Lung (tissue), 12 donors: ENCODE data around the gene PPP1R7. TPM values are rescaled to one million over a fixed set of nuclear protein-coding genes. Genes with fewer than 3 reads are reported as not detected.

Experiments
- ATAC-seq: fragments of 200-7000 bp; cut with Tn5 transposase; one replicate; pipeline ENCODE4 v1.9.1; 2020; ENCODE audit warnings: moderate number of reproducible peaks; ENCODE audit not compliant: insufficient read depth, low FRiP score
- DNase-seq, 3 donors: peaks; one replicate each; pipeline ENCODE4 v3.0.0-alpha.2; 2013 to 2017
- H3K27ac ChIP-seq, 2 donors: one replicate each; pipeline ENCODE4 v1.5.1; 2013; ENCODE audit warnings: mild to moderate bottlenecking in 2 of 2, moderate library complexity in 2 of 2, control low read depth in 1 of 2, inconsistent platforms in 1 of 2, low read depth in 1 of 2, low read length in 1 of 2
- H3K27me3 ChIP-seq, 3 donors: one replicate each; pipeline ENCODE4 v1.5.1; 2013; ENCODE audit warnings: low read length in 2 of 3; ENCODE audit not compliant: control insufficient read depth in 3 of 3, insufficient read depth in 3 of 3
- H3K36me3 ChIP-seq, 4 donors: one replicate each; pipeline ENCODE4 v1.5.1; 2013; ENCODE audit warnings: low read length in 4 of 4, mild to moderate bottlenecking in 1 of 4, moderate library complexity in 1 of 4; ENCODE audit not compliant: control insufficient read depth in 4 of 4, insufficient read depth in 4 of 4
- H3K4me1 ChIP-seq, 5 donors: one replicate each; pipeline ENCODE4 v1.5.1; 2013; ENCODE audit warnings: low read length in 5 of 5, mild to moderate bottlenecking in 2 of 5, moderate library complexity in 1 of 5; ENCODE audit not compliant: control insufficient read depth in 5 of 5, insufficient read depth in 5 of 5
- H3K4me3 ChIP-seq: one replicate; pipeline ENCODE4 v1.5.1; 2013; ENCODE audit warnings: mild to moderate bottlenecking, control low read depth, moderate library complexity
- H3K9ac ChIP-seq, 2 donors: one replicate each; pipeline ENCODE4 v1.5.1; 2013; ENCODE audit warnings: low read length in 2 of 2, control low read depth in 1 of 2; ENCODE audit not compliant: insufficient read depth in 1 of 2
- H3K9me3 ChIP-seq, 4 donors: one replicate each; pipeline ENCODE4 v1.5.1; 2013; ENCODE audit warnings: low read length in 3 of 4, mild to moderate bottlenecking in 1 of 4, moderate library complexity in 1 of 4; ENCODE audit not compliant: control insufficient read depth in 4 of 4, insufficient read depth in 3 of 4
- WGBS, 2 donors: extraction: QIAGEN DNeasy Blood & Tissue Kit; methylation state at CpG; one replicate each; pipeline ENCODE4 v1.1.7; 2013; 5-methylcytosine and 5-hydroxymethylcytosine counted together
- polyA plus RNA-seq, 2 donors: library from polyadenylated mRNA; stranded (reverse); fragments of 200-250 nt; gene quantifications; one replicate each; pipeline ENCODE4 v1.2.1, GENCODE V29; 2013
- total RNA-seq, 2 donors: library from RNA; depleted of rRNA in 1 of 2; stranded (reverse); fragments of >200 nt in 1 of 2; gene quantifications; one replicate each; pipeline ENCODE4 v1.2.1, GENCODE V29; 2014 to 2021
- TF ChIP-seq, protein P1 (sequence below): IDR thresholded peaks from 2 replicates; pipeline ENCODE4 v1.5.1; 2012; ENCODE audit warnings: mild to moderate bottlenecking; ENCODE audit errors: control extremely low read depth, extremely low read depth
- donor health status: control.
- donor health status: control.
- donor health status: Bipolar disorder and iron deficiency.
- donor health status: healthy.
- donor health status: DM: yes; HTN: yes; CAD: no.

Gene PPP1R7
- total and polyA plus RNA-seq, 4 donors = 54.6 to 78.1 (median 65.9) TPM

DNA sequence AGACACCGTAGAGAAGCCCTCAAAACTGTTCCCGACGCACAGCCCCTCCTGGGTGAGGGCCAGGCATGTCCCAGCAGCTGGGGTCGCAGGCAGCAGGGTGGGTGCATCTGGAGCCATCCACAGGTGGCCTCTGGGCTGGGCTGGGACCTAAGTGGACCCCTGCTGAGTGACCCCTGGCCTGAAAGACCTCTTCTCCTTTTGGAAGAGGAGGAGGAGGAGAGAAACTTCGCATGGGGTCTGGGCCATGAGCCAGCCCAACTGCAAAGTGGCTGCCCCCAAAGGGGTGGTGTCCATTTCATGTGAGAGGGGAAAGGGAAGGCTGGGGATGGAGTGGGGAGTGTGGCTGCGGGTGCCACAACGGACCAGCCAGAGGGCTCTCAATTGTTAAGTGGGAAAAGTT is 63.3 kb downstream of the PPP1R7 start:
- H3K27me3 ChIP-seq = no peaks in the 10 kb centered on the region
- no peak overlapping the region for H3K27ac ChIP-seq
- no peak overlapping the region for H3K4me3 ChIP-seq
- 70 to 81% methylated on average over 7 of the region's 7 CpGs for WGBS, 2 donors
- ATAC-seq (no peak), DNase-seq (no peak)
- H3K9ac ChIP-seq = no peak overlapping the region
- peaks cover 0 to 6% (median 1%) of the 10 kb centered on the region in 5 donors for H3K4me1 ChIP-seq
- TF ChIP-seq, protein P1, sequence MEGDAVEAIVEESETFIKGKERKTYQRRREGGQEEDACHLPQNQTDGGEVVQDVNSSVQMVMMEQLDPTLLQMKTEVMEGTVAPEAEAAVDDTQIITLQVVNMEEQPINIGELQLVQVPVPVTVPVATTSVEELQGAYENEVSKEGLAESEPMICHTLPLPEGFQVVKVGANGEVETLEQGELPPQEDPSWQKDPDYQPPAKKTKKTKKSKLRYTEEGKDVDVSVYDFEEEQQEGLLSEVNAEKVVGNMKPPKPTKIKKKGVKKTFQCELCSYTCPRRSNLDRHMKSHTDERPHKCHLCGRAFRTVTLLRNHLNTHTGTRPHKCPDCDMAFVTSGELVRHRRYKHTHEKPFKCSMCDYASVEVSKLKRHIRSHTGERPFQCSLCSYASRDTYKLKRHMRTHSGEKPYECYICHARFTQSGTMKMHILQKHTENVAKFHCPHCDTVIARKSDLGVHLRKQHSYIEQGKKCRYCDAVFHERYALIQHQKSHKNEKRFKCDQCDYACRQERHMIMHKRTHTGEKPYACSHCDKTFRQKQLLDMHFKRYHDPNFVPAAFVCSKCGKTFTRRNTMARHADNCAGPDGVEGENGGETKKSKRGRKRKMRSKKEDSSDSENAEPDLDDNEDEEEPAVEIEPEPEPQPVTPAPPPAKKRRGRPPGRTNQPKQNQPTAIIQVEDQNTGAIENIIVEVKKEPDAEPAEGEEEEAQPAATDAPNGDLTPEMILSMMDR = no peak
- no peaks in the 10 kb centered on the region for H3K9me3 ChIP-seq
- H3K36me3 ChIP-seq = no peaks in the 10 kb centered on the region

DNA sequence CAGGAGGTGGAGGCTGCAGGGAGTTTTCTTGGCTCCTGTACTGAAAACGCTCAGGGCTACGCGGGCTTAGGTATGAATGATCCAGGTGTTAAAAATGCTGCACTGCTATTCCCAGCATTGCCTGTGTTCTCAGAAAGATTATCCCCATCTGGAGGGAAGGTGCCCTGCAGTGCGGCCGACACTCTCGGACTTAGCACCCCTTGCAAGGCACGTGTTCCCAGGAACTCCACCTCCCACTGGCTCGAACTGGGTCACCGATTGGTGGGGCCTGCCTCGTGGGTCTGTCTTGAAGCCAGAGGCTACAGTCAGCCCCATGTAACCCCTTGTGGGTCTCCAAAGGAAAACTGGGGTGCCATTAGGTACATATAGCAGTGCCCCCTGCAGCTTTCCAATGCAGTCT is 63.9 kb downstream of the PPP1R7 start:
- TF ChIP-seq, protein P1 = no peak
- Histone ChIP-seq H3K27ac (no peak overlapping the region), H3K36me3 (no peaks in the 10 kb centered on the region), H3K27me3 (no peaks in the 10 kb centered on the region), H3K9me3 (no peaks in the 10 kb centered on the region), H3K4me3 (no peak overlapping the region), H3K9ac (no peak overlapping the region), H3K4me1 (peaks cover 0 to 8% (median 4%) of the 10 kb centered on the region in 5 donors)
- ATAC-seq (no peak), DNase-seq (no peak)
- 65 to 79% methylated on average over 10 of the region's 10 CpGs for WGBS, 2 donors

DNA sequence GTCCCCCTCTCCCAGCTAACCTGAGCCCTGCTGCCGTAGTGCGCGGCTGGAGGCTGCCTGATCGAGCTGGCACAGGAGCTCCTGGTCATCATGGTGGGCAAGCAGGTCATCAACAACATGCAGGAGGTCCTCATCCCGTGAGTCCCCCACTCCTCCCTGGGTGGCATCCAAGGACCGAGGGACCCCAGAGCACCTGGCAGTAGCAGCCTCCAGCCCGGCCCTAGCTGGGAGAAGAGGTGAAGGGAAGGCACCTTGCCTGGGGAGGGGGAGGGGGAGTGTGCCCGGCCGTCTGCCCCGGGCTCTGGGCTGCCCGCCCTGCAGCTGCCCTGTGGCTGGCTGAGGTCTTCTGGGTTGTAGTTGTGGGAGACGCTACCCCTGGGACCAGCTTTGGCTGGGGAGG is 64.5 kb downstream of the PPP1R7 start:
- H3K9ac ChIP-seq = no peak overlapping the region
- TF ChIP-seq, protein P1 = no peak
- no peak overlapping the region for H3K4me3 ChIP-seq
- H3K27ac ChIP-seq = no peak overlapping the region
- no peaks in the 10 kb centered on the region for H3K9me3 ChIP-seq
- WGBS, 2 donors = 85 to 92% methylated on average over 8 to 12 of the region's 12 CpGs
- no peaks in the 10 kb centered on the region for H3K27me3 ChIP-seq
- DNase-seq = no peak
- no peak for ATAC-seq
- H3K36me3 ChIP-seq = no peaks in the 10 kb centered on the region
- H3K4me1 ChIP-seq = peaks cover 0 to 9% (median 4%) of the 10 kb centered on the region in 5 donors

DNA sequence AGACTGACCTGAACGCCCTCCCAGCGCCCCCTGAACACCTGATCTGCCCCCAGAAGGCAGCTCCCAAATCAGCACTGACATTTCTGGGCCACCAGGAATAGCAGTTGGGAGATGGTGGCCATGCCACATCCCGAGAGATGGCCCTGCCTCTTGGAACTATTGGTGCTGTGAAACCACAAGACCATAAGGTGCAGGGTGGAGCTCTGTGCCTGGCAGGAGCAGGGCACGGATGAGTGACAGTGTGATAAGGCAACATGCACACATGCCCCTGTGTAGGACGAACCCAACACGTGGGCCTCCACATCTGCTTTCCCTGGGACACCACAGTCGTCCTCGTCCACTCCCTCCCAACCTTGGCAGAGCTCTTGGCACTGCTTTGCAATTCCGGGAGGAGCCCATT is 65.2 kb downstream of the PPP1R7 start:
- H3K9me3 ChIP-seq = no peaks in the 10 kb centered on the region

More for the DNA sequence above, 65.2 kb downstream of the PPP1R7 start:
- Histone ChIP-seq H3K4me3 (no peak overlapping the region), H3K9ac (no peak overlapping the region), H3K4me1 (peaks cover 0 to 9% (median 4%) of the 10 kb centered on the region in 5 donors), H3K27me3 (no peaks in the 10 kb centered on the region), H3K36me3 (no peaks in the 10 kb centered on the region), H3K27ac (no peak overlapping the region)
- TF ChIP-seq, protein P1 = no peak
- no peak for ATAC-seq
- 63 to 74% methylated on average over 9 of the region's 9 CpGs for WGBS, 2 donors
- DNase-seq = no peak
